Lower lobe of right lung (tissue), 2 donors: ENCODE measurements around the gene PEX19. TPM values are rescaled to one million over a fixed set of nuclear protein-coding genes. Genes with fewer than 3 reads are reported as not detected.
A peak's percentile ranks its signal among the peaks of the same experiment; 100 is the strongest.
"Not testable (repeated sequence)": the region's sequence is repeated elsewhere in the genome, so short reads cannot be mapped to it uniquely, and the experiment has no call there.

Source experiments
- ATAC-seq, 2 donors: fragments of 200-7000 bp; cut with Tn5 transposase; one replicate each; pipeline ENCODE4 v1.9.1; 2020 to 2022; ENCODE audit warnings: mild to moderate bottlenecking in 2 of 2, moderate library complexity in 2 of 2
- DNase-seq: peaks from one replicate; pipeline ENCODE4 v3.0.0-alpha.2; 2020
- H3K27ac ChIP-seq: fragments of 200-600 bp; one replicate; pipeline ENCODE4 v1.8.0; 2022
- H3K27me3 ChIP-seq: fragments of 200-600 bp; one replicate; pipeline ENCODE4 v1.8.0; 2022; ENCODE audit warnings: low read depth
- H3K36me3 ChIP-seq: fragments of 200-600 bp; one replicate; pipeline ENCODE4 v1.8.0; 2022; ENCODE audit warnings: mild to moderate bottlenecking
- H3K4me1 ChIP-seq: fragments of 200-600 bp; one replicate; pipeline ENCODE4 v1.8.0; 2022
- H3K4me3 ChIP-seq: fragments of 200-600 bp; one replicate; pipeline ENCODE4 v1.8.0; 2022; ENCODE audit warnings: mild to moderate bottlenecking
- H3K9me3 ChIP-seq: fragments of 200-600 bp; one replicate; pipeline ENCODE4 v1.8.0; 2022
- intact Hi-C: fragments of 100-400 bp; cut with DNase I; formaldehyde crosslinking; loops from one replicate; pipeline ENCODE4 v1.11.0; 2022
- total RNA-seq: library from RNA; stranded (reverse); fragmentation: NEBNext Ultra II Directional; extraction: Animal tissue kit (Norgen Biotek cat#: 25700); gene quantifications from one replicate; pipeline ENCODE4 v1.2.1, GENCODE V29; 2021
- TF ChIP-seq, protein P1 (sequence below): fragments of 200-600 bp; IDR thresholded peaks from one replicate; pipeline ENCODE4 v1.8.0; 2022; ENCODE audit warnings: antibody characterized with exemption, mild to moderate bottlenecking
- donor health status: DM: no; HTN: yes; CAD: no; lungs with severe emphysema.

The PEX19 gene
- total RNA-seq, 1 donor from 2014 or later, result 63.1 TPM

DNA sequence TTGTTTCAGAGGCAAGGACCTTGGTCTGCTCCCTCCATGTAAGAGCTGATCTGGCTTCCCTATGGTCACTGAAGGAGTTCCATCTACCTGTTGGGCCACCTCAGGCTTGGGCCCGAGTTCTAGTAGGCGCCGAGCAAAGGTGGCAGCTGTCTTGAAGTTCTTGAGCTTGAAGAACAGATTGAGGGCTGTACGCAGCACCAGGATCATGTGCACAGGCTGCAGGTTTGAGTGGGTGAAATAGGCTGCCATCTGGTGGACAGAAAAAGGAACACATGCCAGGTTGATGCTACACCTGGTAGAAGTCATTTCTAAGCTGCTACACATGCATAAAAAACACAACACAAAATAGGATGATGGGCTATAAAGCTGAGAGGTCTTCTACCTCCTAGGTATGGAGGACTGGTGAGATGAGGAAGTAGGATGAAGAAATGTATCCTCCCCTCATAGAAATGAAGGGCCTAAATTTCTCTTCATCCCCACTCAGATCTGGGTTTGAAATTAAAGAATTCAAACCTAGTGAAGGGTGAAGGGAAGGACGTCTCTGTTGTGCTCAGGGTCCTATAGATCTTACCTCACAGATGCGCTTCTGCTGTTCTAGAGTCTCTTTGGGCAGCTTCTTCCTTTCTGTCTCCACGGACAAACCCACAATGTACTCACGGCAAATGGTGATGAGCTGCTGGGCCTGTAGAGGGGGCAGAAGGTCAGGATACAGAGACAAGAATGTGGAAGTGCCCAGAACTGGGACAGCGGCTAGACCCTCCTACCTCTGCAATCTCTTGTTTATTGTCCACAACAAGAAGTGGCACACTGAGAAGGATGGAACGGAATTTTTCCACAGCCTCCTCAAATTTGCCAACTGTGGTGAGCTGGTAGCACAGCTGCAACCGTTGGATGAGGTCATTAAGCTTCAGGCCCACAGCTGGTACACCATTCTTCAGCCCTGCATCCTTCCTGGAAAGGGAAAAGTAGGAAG lies 6.6 kb upstream of the PEX19 start:
- Histone ChIP-seq H3K36me3 (peaks cover 81% of the 10 kb centered on the region), H3K4me1 (no peaks in the 10 kb centered on the region), H3K9me3 (no peaks in the 10 kb centered on the region), H3K27ac (no peak overlapping the region), H3K4me3 (no peak overlapping the region), H3K27me3 (no peaks in the 10 kb centered on the region)
- intact Hi-C loops, result no loop called here
- DNase-seq (peak; percentile 64), ATAC-seq (peak; percentile 91 to 92)
- TF ChIP-seq, protein P1, sequence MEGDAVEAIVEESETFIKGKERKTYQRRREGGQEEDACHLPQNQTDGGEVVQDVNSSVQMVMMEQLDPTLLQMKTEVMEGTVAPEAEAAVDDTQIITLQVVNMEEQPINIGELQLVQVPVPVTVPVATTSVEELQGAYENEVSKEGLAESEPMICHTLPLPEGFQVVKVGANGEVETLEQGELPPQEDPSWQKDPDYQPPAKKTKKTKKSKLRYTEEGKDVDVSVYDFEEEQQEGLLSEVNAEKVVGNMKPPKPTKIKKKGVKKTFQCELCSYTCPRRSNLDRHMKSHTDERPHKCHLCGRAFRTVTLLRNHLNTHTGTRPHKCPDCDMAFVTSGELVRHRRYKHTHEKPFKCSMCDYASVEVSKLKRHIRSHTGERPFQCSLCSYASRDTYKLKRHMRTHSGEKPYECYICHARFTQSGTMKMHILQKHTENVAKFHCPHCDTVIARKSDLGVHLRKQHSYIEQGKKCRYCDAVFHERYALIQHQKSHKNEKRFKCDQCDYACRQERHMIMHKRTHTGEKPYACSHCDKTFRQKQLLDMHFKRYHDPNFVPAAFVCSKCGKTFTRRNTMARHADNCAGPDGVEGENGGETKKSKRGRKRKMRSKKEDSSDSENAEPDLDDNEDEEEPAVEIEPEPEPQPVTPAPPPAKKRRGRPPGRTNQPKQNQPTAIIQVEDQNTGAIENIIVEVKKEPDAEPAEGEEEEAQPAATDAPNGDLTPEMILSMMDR, result peak; percentile 78

DNA sequence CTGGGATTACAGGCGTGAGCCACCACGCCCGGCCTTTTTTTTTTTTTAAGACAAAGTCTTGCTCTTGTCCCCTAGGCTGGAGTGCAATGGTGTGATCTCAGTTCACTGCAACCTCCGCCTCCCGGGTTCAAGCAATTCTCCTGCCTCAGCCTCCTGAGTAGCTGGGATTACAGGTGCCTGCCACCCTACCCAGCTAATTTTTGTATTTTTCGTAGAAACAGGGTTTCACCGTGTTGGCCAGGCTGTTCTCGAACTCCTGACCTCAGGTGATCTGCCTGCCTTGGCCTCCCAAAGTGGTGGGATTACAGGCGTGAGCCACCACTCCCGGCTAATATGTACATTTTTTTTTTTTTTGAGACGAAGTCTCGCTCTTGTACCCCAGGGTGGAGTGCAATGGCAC lies 2.8 kb upstream of the PEX19 start:
- ATAC-seq, H3K27ac ChIP-seq, DNase-seq, H3K4me3 ChIP-seq, intact Hi-C loops, H3K9me3 ChIP-seq, H3K27me3 ChIP-seq: not testable (repeated sequence)
- Histone ChIP-seq H3K36me3 (peaks cover 46% of the 10 kb centered on the region), H3K4me1 (peaks cover 21% of the 10 kb centered on the region)

DNA sequence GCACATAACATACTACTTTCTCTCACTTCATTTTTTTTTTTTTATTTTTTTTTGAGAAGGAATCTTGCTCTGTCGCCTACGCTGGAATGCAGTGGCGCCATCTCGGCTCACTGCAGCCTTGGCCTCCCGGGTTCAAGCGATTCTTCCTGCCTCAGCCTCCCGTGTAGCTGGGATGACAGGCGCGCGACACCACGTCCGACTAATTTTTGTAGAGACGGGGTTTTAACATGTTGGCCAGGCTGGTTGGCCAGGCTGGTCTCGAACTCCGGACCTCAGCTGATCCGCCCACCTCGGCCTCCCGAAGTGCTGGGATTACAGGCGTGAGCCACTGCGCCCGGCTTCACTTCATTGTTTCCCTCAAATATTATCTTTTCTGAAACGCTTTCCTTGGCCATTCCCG lies 573 bp upstream of the PEX19 start:
- Histone ChIP-seq H3K27ac (no peak overlapping the region), H3K9me3 (no peaks in the 10 kb centered on the region), H3K27me3 (no peaks in the 10 kb centered on the region), H3K36me3 (peaks cover 46% of the 10 kb centered on the region), H3K4me3 (peak overlapping the region; percentile 97), H3K4me1 (peaks cover 21% of the 10 kb centered on the region)
- intact Hi-C loops, result no loop called here
- DNase-seq (no peak), ATAC-seq (no peak)
- TF ChIP-seq, protein P1, result no peak

DNA sequence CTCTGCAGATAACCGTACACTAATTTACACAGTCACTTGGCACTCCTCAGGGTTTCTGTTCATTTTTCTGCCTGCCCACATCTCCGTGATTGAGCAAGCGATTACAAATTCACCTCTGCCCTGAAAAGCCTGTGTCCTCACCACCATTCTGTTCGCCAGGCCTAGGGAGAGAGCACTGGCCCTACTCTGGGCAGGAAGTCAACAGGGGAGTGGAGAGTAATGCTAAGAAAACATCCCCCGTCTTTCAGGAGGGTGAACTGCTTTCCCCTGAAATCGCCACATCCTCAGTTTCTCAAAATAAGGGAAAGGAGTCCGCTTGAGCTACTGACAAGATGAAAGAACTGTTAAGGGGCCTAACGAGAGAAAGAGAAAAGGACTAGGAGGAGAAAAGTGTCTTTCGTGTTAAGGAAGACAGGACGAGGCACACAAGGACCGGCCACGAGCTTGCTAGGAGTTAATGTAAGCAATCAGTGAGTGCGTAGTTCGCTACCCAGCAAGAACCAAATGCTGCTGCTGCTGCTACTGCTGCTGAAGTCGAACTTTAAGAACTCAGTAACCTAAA lies 632 bp downstream of the PEX19 start:
- TF ChIP-seq, protein P1, result no peak
- peak; percentile 59 for DNase-seq
- intact Hi-C loops, result no loop called here
- H3K4me3 ChIP-seq, result peak overlapping the region; percentile 97
- peaks cover 46% of the 10 kb centered on the region for H3K36me3 ChIP-seq
- peaks cover 21% of the 10 kb centered on the region for H3K4me1 ChIP-seq
- ATAC-seq, result peak; percentile 79 to 84
- no peaks in the 10 kb centered on the region for H3K27me3 ChIP-seq
- H3K9me3 ChIP-seq, result no peaks in the 10 kb centered on the region
- peak overlapping the region; percentile 88 for H3K27ac ChIP-seq

DNA sequence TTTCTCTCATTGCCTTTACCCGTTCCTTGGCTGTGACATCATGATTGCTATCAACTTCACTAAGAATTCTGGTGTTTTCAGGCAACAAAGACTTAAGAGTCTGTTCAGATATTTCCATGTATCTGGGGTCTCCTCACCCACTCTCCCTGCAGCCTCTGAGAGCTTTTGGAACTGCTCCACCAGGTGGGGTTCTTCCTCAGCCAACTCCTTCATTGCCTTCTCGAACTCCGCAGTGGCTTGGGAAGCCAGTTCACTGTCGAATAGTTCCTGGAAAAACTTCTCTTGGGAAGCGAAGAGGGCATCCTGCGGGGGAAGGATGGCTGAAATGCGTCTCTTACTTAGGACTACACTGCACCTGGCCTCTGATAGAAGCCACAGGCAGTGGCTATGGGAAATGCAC lies 2.1 kb downstream of the PEX19 start:
- DNase-seq (no peak), ATAC-seq (no peak)
- intact Hi-C loops, result no loop called here
- Histone ChIP-seq H3K9me3 (no peaks in the 10 kb centered on the region), H3K4me1 (peaks cover 21% of the 10 kb centered on the region), H3K36me3 (peaks cover 52% of the 10 kb centered on the region), H3K4me3 (no peak overlapping the region), H3K27me3 (no peaks in the 10 kb centered on the region), H3K27ac (no peak overlapping the region)
- TF ChIP-seq, protein P1, result no peak

DNA sequence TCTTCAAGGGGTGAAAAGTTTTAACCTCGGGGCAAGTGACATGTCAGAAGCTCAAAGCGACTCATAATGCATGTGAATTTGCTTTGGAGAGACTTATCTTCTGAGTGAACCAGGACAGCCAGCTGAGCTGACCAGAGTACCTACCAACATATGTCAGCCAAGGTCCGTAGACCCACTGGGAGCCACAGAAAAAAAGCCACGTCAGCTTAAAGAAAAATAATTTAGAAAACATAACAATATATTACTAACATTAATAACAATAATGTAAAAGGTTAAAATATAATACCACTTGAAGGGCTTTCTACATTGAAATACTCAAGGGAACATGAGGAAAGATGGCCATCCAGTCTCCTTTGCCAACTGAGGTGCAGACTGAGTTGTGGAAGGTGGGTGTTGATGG lies 6.9 kb downstream of the PEX19 start:
- TF ChIP-seq, protein P1, result no peak
- peaks cover 2% of the 10 kb centered on the region for H3K4me1 ChIP-seq
- H3K4me3 ChIP-seq, result no peak overlapping the region
- H3K27ac ChIP-seq, result no peak overlapping the region
- peaks cover 74% of the 10 kb centered on the region for H3K36me3 ChIP-seq
- H3K27me3 ChIP-seq, result no peaks in the 10 kb centered on the region
- intact Hi-C loops, result no loop called here
- ATAC-seq (no peak), DNase-seq (no peak)
- no peaks in the 10 kb centered on the region for H3K9me3 ChIP-seq
